Measurements from ENCODE around the gene RAMAC. TPM values are rescaled to one million over a fixed set of nuclear protein-coding genes. Genes with fewer than 3 reads are reported as not detected.

RAMAC gene
- total and polyA plus RNA-seq, 10 of the 15 experiments (the other 5 are each of a cell fraction or from before 2014, with no cell fraction given): 22.4 to 109 (median 41.7) TPM

DNA sequence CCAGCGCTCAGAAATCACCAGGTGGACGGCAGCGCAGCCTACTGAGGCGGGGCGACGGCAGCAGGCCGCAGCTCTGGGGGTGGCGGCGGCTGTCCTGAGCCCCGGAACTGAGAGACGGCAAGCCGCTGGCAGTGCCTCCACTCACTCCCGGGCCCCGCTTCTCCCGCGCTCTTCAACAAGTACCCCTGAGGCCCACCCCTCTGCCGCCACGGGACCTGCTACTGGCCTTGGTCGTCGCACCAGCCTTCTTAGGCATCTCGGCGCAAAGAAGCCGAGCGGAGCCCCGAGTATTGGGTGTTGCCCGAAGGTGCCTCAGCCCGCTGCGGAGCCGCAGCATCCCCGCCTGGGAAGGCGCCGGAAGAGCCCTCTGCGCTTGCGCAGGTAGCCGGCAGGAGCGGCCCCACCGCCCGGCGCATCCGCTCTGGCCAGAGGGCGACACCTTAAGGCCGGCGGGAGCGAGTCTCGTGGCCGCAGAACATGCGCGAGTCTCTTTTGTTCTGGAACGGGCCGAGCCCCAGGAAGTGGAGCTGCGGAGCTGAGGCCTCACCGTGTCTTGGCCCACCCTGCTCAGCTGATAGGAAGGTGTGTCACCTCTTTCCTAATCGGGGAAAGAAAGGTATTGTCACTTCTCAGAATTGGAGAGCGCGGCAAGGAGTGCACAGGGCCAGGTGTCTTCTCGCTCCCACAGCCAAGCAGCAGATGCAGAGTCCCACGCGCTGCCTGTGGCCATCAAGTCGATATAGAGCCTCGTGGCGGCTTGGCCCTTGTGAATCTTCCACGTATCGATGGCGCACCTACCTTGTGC is 25.5 kb downstream of the RAMAC start, which contains the start of gene C15orf40 (continued):
- TF ChIP-seq, protein P1, sequence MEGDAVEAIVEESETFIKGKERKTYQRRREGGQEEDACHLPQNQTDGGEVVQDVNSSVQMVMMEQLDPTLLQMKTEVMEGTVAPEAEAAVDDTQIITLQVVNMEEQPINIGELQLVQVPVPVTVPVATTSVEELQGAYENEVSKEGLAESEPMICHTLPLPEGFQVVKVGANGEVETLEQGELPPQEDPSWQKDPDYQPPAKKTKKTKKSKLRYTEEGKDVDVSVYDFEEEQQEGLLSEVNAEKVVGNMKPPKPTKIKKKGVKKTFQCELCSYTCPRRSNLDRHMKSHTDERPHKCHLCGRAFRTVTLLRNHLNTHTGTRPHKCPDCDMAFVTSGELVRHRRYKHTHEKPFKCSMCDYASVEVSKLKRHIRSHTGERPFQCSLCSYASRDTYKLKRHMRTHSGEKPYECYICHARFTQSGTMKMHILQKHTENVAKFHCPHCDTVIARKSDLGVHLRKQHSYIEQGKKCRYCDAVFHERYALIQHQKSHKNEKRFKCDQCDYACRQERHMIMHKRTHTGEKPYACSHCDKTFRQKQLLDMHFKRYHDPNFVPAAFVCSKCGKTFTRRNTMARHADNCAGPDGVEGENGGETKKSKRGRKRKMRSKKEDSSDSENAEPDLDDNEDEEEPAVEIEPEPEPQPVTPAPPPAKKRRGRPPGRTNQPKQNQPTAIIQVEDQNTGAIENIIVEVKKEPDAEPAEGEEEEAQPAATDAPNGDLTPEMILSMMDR (IDR thresholded peaks at IDR 0.05 in 2 of 3, conservative IDR thresholded peaks at IDR 0.05 in 1 of 3; ENCODE audit: control insufficient read depth in 2 of 3, extremely low read depth in 1 of 3, insufficient read depth in 1 of 3, low read depth in 3 of 3, low read length in 3 of 3): peak; percentile 76 to 94 (median 79)
- TF ChIP-seq IKZF2 (IDR thresholded peaks at IDR 0.05) (no peak), SMARCA5 (IDR thresholded peaks at IDR 0.05) (peak; percentile 58; the same call in 1 of the 2 replicates), ETV6 (conservative IDR thresholded peaks at IDR 0.05 in 1 of 2, IDR thresholded peaks at IDR 0.05 in 1 of 2; ENCODE audit: borderline replicate concordance in 1 of 2, low read depth in 1 of 2) (no peak), CHD2 (IDR thresholded peaks at IDR 0.05; ENCODE audit: borderline replicate concordance, low read depth, low read length) (peak; percentile 59), ZNF217 (IDR thresholded peaks at IDR 0.05) (no peak), POLR2AphosphoS2 (IDR thresholded peaks at IDR 0.05; ENCODE audit: low read depth, low read length) (peak; percentile 77; the same call in 1 of the 2 replicates), SRF (IDR thresholded peaks at IDR 0.05; ENCODE audit: low read depth in 2 of 2, low read length in 2 of 2) (peak in 1 of 2 experiments; percentile 66; a peak in 1 of 4 replicates), ATF3 (IDR thresholded peaks at IDR 0.05; ENCODE audit: borderline replicate concordance, extremely low read depth, low read depth, low read length) (peak; percentile 53; the same call in 1 of the 2 replicates), FOXM1 (IDR thresholded peaks at IDR 0.05; ENCODE audit: low read depth, low read length) (no peak), FOXK2 (IDR thresholded peaks at IDR 0.05) (no peak), EP300 (IDR thresholded peaks at IDR 0.05; ENCODE audit: borderline replicate concordance in 1 of 2, control insufficient read depth in 1 of 2, low read depth in 2 of 2, low read length in 2 of 2) (peak in 1 of 2 experiments; percentile 51; a peak in 1 of 4 replicates), HDGF (IDR thresholded peaks at IDR 0.05) (no peak), MYB (IDR thresholded peaks at IDR 0.05; ENCODE audit: borderline replicate concordance, low read depth, low read length) (no peak), PAX8 (IDR thresholded peaks at IDR 0.05) (no peak), BCL11A (IDR thresholded peaks at IDR 0.05; ENCODE audit: low read depth, low read length) (no peak)
- TF ChIP-seq, protein P2, sequence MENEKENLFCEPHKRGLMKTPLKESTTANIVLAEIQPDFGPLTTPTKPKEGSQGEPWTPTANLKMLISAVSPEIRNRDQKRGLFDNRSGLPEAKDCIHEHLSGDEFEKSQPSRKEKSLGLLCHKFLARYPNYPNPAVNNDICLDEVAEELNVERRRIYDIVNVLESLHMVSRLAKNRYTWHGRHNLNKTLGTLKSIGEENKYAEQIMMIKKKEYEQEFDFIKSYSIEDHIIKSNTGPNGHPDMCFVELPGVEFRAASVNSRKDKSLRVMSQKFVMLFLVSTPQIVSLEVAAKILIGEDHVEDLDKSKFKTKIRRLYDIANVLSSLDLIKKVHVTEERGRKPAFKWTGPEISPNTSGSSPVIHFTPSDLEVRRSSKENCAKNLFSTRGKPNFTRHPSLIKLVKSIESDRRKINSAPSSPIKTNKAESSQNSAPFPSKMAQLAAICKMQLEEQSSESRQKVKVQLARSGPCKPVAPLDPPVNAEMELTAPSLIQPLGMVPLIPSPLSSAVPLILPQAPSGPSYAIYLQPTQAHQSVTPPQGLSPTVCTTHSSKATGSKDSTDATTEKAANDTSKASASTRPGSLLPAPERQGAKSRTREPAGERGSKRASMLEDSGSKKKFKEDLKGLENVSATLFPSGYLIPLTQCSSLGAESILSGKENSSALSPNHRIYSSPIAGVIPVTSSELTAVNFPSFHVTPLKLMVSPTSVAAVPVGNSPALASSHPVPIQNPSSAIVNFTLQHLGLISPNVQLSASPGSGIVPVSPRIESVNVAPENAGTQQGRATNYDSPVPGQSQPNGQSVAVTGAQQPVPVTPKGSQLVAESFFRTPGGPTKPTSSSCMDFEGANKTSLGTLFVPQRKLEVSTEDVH (IDR thresholded peaks at IDR 0.05; ENCODE audit: low read depth, partially characterized antibody): no peak
- TF ChIP-seq, protein P3, sequence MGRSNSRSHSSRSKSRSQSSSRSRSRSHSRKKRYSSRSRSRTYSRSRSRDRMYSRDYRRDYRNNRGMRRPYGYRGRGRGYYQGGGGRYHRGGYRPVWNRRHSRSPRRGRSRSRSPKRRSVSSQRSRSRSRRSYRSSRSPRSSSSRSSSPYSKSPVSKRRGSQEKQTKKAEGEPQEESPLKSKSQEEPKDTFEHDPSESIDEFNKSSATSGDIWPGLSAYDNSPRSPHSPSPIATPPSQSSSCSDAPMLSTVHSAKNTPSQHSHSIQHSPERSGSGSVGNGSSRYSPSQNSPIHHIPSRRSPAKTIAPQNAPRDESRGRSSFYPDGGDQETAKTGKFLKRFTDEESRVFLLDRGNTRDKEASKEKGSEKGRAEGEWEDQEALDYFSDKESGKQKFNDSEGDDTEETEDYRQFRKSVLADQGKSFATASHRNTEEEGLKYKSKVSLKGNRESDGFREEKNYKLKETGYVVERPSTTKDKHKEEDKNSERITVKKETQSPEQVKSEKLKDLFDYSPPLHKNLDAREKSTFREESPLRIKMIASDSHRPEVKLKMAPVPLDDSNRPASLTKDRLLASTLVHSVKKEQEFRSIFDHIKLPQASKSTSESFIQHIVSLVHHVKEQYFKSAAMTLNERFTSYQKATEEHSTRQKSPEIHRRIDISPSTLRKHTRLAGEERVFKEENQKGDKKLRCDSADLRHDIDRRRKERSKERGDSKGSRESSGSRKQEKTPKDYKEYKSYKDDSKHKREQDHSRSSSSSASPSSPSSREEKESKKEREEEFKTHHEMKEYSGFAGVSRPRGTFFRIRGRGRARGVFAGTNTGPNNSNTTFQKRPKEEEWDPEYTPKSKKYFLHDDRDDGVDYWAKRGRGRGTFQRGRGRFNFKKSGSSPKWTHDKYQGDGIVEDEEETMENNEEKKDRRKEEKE (IDR thresholded peaks at IDR 0.05): no peak
